HS-5 (cell line): ENCODE data around the gene SLC6A6.

ENCODE experiments used
- DNase-seq: peaks from one replicate; pipeline ENCODE4 v3.0.0-alpha.2; 2012; ENCODE audit warnings: low read depth

SLC6A6 gene

DNA sequence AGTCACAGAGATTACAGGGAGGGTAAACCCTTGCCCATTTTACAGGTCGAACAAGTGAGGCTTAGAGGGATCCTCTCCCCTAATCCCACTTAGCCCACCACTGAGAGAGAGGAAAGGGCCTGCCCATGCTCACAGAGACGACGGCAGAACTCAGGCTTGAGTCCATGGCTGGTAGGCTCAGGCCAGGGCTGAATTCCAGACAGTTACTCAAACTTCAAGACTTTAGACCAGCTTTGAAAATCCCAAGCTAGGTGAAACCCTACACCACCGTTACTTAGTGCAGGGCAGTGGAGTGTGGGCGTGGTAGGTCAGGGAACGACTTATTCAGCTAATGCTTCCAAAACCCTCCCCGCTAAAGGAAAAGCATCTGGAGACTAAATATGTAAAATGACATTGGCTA lies 121.4 kb downstream of the SLC6A6 start:
- DNase-seq, result no peak

DNA sequence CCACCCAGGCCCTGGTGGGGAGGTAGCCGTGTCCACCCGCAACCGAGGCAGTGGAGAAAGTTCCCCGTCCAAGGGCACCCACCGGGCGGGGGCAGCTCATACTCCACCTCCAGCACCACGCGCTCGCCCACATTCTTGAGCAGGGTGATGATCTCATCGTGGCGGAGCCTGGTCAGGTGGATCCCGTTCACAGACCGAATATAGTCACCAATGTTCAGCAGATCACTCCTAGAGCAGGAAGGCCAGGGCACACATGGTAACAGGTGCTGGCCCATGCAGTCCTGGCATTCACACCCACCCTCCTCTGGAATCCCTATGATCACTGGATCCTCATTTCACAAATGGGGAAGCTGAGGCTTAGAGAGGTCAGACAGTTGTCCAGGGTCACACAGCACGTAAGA lies 121.9 kb downstream of the SLC6A6 start:
- no peak for DNase-seq

DNA sequence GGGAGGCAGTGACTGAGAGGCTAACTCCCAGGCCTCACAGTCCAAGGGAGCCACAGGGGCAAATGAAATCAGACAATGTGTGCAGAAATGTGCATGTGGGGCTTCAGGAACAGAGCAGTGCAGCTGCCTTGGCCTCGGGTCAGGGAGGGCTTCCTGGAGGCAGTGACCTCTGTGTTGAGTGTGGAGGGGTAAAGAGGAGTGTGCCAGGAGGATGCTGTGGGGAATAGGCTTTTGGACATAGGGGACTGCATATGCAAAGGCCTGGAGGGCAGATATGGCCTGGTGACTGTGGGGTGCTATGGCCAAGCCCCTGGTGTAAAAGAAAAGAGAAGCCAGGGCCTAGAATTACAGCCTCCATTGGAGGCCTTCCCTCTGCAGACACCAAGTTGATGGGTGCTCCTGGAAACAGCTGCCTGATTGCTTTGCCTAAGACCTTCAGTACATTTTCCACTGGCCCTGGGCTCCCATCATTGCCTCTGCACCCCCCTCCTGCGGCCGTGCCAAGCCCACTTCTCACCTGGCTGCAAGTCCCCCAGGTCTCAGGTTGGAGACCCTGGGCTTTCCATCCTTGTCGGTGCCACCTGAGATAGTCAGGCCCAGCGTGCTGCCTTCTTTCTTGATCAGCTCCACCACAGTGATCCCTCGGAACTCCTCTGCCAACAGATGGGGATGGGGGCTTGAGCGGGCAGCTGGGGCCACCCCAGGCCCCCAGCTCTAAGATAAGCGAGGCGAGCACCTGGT lies 122.7 kb downstream of the SLC6A6 start:
- no peak for DNase-seq

DNA sequence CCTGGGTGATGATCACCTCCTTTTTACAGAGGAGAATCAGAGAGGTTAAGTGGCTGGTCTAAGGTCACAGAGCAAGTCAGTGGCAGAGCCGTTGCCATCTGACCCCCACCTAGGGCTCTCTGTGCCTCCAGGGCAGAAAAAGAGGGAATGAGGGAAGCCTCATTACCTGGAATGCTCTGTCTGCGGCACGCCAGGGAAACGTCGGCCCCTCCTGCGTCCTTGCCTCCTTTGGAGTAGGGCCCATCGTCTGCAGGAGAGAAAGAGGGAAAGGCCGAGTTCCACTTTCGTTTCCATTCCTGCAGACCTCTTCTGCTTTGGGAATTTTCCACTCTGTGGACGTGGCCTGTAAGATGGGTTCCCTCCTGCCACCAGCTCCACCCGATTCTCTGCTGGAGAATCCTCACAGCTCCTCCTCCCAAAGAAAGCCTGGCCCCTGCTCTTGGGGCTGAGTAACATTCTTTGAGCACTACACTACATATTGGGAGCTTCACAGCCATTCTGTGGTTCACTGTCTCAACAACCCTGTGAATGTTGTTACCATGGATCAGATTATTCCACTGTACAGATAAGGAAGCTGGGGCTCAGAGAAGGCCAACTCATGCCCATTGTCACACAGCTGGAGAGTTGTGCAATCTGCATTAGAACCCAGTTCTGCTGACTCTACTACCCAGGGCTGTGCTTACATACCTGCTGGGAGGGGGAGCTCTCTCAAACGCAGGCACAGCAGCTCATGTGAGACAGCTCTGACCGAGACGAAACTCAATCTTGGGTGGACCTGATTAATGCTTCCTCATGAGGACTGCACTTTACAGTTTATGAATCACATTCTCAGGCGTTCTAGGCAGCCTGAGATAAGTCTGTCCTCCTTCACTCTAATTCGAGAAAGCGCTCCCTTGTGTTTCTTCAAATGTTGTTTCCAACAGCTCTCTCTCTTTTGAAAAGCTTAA lies 123.6 kb downstream of the SLC6A6 start:
- no peak for DNase-seq

DNA sequence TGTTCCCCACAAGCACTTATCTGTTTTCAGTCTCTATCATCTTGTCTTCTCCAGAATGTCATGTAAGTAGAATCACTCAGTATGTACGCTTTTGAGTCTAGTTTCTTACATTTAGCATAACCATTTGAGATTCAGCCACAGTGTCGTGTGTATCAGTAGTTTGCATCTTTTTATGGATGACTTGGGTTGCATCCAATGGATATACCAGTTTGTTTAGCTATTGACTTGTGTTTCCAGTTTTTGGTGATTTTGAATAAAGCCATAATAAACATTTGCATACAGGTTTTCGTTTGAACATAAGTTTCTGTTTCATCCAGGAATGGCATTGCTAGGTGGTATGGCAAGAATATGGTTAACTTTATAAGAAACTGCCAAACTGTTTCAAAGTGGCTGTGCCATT lies 125.7 kb downstream of the SLC6A6 start:
- no peak for DNase-seq

DNA sequence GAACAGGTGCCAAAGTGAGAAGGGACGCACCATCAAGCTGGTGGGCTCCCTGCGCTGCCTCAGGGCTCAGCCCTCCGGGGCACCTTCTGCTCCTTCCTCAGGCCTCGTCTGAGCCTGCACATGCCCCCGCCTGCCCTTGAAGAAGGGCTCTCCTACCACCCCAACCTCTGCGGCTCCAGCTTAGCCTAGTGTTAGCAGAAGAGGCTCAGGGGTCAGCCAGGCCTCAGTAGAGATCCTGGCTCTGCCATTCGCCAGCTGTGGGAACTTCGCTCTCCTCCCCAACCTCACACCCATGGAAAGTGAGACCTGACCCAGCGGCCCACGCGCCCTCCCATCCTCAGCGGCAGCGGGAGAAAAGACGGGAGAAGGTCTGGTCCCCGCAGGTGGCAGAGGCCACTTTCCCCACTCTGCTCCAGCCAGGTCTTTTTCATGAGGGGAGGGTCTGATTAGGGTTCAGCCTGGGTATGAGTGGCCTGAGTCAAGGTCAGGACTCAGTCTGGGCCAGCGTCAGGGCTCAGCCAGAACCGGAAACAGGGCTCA lies 129.5 kb downstream of the SLC6A6 start:
- DNase-seq, result no peak

DNA sequence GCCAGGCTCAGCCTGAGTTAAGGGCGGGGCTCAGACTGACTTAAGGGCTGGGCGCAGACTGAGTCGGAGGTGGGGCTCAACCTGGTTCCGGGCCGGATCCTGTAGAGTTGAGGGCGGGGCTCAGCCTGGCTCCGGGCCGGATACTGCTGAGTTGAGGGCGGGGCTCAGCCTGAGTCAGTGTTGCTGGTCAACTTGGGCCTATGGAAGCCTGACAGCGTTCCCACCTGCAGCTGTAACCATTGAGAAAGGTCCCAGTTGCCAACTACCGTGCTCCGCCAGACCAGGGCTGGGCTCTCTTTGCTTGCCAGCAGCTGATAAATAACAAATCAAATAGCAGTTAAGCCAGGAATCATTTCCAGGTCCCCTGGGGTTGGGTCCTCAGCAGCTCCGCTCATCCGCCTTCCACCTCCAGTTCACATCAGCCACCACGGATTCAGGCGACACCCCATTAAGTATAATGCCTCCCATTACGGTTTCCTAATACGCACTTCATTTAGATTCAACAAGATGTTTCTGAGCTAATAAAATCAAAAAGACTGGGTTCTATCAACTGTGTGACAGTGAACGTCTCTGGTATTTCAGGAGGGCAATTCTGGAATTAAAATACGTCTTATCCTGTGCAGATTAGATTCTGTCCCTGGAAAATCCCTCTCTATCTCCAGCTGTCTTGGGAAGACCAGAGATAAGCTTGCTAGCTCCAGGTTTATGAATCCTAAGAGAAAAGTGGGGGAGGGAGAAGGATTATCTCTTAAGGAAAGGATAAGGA lies 130.5 kb downstream of the SLC6A6 start:
- no peak for DNase-seq

DNA sequence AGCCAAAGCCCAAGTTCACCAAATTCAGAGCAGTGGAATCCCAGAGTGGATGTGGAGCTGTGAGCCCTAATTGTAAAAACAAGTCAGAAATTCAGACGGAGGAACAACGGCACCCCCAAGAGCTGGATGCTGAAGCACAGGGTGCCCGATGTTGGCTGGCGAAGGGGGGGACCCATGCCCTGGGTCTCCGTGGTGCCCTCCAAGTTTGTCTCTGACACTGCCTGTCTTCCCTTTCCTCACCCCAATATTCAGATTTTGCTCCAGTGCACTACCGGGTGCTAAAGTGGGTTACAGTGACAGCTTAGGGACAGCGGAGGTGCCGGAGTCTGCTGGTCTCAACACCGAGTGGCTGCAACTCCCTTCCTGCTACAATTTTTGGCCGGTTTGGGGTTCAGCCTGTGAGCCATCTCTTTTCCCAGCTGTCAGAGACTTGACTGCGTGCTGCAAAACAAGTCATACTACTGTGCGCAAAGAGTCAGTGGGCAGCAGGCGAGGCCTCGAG lies 131.1 kb downstream of the SLC6A6 start:
- no peak for DNase-seq

DNA sequence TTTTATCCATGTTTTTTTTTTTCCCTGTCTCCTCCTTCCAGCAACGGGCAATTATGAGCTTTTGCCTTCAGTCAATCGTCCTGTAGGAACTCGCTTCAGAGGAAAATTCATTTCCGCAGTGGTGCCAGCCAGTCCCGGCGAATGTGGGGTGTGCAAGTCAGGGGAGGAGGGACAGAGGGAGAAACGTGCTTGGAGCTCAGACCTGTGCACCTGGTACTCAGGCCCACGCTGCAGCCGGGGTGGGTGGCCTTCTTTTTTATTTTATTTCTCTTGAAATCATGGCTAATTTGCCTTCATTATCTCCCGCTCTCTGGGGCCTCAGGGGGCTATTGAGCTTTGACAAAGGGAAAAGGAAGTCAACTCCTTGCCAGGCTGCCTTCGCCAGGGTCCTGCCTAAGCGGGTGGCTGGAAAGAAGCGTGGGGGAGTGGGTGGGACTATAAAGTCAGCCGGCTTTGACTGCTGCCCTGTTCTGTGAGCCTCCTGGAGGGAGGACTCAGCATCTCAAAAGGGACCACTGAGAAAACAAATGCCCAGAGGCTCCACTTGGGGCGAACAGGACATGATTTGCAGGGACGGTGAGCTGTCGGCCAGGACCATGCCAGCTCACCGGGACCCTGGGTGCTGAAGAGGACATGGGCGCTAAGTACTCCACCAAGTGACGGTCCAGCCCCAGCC lies 132.2 kb downstream of the SLC6A6 start:
- no peak for DNase-seq

DNA sequence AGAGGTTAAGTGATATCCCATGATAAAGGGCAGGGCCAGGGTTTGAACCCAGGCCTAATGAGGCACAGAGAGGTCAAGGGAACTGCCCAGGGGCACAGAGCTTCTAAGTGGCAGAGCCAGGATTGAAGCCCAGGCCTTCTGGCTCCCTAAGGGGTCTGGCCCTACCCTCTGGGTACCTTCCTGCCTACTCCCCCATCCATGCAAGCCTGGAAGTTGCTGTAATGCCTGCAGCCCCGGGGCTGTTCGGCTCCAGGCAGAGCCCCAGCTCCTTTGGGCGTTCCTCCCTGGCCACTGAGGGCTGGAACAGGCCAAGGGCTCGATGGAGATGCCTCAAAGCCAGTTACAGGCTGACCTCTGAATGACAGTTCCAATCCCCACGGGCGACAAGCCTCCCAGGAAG lies 133.2 kb downstream of the SLC6A6 start:
- no peak for DNase-seq

DNA sequence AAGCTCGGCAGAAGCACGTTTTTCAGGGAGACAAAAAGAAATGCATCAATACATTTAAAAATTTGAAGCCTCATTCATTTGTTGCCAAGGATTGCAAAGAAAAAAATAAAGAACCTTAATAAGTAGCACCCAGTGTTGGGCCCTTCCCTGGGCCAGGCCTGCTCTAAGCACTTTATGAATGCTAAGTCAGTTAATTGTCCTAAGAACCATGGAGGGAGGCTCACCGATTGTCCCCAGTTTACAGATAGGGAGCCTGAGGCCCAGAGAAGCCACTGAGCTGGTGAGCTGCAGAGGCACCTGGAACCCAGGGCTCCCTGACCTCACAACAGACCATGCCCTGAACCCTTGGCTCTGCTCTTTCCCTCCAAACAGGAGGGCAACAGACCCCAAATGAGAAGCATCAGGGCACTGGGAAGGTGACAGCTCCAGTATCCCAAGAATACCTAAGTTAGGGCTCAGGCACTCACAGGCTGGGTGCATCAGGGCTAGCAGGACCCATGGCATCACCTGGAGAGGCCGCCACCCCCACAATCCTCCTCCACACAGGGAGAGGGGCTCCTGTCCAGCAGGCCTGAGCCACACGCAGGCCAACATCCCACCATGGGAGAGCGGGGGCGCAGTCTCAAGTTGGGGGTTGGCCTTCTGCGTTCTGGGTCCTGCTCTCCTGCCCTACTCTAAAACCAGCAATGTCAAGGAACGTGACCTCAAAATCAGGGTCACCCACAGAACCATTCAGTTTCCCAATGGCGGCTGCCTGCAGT lies 133.8 kb downstream of the SLC6A6 start:
- no peak for DNase-seq

DNA sequence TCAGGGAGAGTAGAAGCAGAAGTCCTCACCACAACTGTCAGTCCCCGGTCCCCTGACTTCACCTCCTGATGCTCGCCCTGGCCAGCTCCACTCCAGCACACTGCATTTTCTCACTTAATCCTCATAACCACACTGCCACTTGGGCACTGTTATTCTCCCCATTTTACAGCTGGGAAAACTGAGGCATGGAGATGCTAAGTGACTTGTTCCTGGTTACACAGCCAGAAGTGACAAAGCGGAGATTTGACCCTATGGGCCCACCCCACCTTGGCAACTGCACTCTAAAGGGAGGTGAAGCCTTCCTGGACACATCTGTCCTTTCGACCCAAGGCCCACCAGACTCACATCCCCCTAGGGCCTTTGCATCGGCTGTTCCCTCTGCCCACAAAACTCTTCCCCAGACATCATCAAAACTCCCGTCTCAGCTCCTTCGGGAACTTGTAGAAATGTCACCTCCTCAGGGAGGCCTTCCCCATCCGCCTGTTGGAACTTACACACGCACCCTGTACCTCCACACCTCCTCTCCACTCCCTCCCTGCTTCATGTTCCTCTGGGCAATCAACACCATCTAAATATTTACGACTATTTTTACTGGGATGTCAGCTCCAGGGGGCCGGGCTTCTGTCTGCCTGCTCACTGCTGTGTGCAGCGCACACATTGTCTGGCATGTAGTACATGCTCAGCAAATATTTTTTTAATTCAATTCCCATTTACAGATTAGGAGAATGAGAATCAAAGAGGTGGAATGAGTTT lies 134.6 kb downstream of the SLC6A6 start:
- no peak for DNase-seq

DNA sequence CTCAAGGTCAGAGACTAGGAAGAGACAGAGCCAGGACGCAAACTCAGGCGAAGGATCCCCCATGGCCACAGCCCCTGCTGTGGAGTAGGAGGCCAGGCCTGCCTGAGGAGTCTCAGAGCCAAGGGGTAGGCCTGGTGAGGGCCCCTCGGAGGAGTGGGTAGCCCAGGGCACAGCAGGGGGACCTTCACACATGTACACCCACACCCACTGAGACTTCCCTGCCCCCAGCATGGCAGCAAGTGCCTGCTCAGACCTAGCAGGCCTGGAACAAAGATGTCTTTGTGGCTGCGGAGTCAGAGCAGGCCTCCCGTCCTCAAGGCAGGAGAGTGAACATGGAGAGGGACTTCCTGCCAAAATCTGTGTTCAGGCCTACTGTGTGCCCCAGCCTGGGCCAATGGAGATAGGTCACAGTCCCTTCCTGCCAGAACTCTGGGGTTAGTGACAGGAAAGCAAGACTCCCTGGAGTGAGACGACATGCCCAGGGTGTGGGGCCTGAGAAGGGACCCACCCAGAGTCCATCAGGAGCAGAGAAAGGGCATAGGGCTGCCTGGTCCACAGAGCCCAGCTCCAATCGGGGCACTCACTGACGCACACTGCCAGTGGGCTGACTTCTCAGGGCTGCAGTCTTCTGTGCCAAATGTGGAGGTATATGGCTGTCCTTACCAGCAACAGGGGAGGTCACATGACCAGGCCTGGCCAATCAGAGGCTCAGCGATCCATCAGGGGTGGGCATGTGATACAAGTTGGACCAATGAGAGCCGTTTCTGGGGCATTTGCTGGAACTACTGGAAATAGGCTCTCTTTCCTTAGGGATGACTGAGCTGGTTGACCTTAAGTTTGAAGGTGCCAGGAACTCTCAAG lies 135.4 kb downstream of the SLC6A6 start:
- DNase-seq, result no peak

DNA sequence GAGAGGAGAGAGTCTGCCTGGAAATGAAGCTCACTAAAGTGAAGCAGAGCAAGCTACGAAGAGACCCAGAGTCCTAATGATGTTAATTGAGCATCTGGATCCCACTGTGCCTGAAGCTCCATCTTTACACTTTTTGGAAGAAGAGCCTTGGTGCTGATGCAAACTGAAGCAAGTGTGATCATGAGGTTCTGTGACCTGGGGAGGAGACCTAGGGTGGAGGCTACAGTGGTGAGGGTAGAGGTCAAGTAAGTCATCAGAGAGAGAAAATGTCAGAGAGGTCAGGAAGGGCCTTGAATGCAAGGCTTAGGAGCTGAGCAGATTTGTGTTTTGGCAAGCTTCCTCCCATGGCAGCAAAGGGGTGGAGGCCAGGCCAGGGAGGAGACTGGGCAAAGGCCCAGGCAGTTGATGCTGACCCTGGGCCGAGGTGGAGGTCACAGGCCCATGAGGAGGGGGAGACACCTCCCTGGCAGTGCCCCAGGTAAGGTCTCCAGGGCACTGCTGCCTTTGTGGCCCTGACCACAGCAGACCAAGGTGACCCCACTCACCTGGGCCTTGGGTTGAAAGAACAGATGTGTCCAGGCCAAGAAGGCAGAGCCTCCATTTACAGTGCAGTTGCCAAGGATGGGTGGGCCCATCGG lies 136.2 kb downstream of the SLC6A6 start:
- DNase-seq, result no peak
